NCI-H524 treated with DMSO at 0.1 percent for 48 hours (cell line): ENCODE results near the gene PCDH10.
A peak's percentile ranks its signal among the peaks of the same experiment; 100 is the strongest.

Experiments
- DNase-seq: peaks from one replicate; lab custom pipeline; 2025; lab: John Stamatoyannopoulos, UW

The PCDH10 gene, protein sequence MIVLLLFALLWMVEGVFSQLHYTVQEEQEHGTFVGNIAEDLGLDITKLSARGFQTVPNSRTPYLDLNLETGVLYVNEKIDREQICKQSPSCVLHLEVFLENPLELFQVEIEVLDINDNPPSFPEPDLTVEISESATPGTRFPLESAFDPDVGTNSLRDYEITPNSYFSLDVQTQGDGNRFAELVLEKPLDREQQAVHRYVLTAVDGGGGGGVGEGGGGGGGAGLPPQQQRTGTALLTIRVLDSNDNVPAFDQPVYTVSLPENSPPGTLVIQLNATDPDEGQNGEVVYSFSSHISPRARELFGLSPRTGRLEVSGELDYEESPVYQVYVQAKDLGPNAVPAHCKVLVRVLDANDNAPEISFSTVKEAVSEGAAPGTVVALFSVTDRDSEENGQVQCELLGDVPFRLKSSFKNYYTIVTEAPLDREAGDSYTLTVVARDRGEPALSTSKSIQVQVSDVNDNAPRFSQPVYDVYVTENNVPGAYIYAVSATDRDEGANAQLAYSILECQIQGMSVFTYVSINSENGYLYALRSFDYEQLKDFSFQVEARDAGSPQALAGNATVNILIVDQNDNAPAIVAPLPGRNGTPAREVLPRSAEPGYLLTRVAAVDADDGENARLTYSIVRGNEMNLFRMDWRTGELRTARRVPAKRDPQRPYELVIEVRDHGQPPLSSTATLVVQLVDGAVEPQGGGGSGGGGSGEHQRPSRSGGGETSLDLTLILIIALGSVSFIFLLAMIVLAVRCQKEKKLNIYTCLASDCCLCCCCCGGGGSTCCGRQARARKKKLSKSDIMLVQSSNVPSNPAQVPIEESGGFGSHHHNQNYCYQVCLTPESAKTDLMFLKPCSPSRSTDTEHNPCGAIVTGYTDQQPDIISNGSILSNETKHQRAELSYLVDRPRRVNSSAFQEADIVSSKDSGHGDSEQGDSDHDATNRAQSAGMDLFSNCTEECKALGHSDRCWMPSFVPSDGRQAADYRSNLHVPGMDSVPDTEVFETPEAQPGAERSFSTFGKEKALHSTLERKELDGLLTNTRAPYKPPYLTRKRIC

DNA sequence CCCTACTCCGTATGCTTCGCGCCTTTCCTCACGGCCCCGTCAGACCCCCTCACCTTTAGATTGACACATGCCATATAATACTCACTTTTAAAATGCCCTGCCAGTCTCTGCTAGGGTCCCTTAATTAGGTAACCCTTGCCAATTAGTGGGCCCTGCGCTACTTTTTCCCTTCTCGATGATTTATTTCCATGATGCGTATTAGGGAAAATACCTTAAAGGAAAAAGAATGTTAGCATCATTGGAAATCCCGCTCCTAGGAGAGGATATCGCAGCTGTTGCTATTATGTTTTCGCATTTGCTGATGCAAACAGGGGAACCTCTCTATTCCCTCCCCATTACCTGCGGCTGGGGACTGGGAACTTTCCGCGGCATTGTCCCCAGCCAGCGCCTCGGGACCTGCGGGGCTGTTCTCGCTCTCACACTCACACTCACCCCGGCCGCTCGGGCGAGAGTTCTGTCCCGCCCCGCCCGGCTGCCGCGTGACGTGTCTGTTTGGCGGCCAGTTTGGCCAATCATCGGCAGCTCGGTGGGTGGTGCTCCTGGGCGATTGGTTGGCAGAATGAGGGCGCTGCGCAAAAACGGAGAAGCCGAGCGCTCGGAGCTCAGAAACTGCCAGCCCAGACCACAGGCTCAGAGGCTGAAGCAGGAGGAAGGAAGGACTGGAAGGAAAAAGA, at the start of gene PCDH10:
Gene PCDH10, plus strand, starts transcription at position 605 of the 674 bp plus-strand sequence. CDS start 847 bp downstream, outside the sequence.
- peak; percentile 47 for DNase-seq

DNA sequence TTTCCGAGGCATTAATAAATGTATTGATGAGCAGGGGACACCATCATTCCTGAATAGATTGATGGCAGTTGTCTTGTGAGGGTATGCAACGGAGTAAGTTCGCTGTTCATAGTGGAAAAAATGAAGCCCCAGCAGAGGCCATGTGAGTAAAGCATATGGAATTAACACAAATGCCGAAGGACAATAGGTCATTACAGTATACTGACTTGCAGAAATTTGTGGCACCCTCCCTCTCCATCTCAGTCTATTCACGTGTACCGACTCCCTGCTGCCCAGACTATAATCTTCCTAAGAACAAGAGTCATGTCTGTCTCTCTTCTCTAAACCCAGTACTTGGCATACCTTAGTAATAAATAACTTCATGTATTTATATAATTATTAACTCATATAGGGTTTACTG, 47.1 kb upstream of the PCDH10 start:
- no peak for DNase-seq

DNA sequence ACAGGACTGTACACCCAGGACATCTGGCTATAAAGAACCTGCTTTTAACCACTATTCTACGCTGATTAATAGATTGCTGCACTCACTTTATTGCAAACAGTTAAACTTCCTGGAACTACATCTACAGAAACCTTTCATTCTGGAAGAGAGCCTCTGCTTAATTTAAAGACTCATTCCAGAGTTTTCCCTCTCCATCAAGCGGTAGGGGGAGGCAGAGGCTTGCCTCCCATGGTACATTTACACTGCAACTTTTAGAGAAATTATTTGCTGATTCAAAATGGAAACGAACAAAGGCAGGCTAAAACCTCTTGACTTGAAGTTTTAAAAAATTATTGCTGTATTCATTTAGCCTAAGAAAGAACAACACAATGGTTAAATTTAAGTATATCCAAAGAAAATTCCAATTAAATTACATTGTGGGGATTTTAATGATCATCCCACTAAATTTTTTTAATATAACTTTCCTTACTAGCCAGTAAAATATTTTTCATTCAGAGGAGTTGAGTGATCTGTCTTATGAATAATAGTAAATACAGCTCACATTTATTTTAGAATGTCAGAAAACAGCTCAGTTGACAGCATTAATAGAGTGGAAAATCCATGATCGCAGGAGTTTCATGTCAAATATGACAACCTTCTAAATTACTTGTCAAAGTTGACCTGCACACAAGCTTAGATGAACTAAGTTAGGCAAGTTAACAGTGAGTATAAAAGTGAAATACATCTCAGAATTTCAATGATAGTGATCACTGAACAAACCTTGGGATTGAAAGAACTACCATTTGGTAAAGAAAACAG, 46.3 kb upstream of the PCDH10 start:
- DNase-seq, result no peak

DNA sequence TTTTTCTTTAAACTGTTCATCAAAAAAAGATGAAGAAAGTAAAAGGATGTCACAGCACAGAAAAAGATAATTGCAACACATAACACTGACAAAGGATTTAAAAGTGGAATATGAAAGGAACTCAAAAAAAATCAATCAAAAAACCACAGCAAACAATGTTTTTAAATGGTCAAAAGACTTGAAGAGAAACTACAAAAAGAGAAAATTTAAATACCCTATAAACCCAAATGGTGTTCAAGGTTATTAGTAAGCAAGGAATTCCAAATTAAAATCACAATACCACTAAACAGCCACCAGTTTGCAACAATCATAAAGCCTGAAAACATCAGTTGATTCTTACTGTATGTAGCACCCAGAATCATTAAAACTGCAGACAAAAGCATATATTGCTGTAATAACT, 36.5 kb upstream of the PCDH10 start:
- DNase-seq, result no peak

DNA sequence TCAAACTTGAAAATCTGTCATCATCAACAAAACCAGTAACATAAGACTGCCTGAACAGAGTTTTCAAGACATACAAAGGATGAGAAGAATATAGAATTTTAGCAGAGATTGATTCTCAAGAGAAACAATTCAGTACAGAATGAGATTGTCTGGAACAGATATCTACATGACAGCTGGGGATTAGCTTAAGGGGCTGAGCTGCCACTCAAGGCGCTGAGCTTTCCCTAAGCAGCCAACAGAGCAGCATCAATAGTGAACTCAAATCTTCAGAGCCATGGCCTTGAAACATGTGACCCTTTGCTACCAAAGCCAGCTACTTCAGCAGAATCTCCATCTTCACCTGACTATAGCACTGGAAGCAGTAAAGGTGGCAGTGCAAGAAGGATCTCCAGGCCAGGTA, 24.3 kb upstream of the PCDH10 start:
- DNase-seq, result peak; percentile 58

DNA sequence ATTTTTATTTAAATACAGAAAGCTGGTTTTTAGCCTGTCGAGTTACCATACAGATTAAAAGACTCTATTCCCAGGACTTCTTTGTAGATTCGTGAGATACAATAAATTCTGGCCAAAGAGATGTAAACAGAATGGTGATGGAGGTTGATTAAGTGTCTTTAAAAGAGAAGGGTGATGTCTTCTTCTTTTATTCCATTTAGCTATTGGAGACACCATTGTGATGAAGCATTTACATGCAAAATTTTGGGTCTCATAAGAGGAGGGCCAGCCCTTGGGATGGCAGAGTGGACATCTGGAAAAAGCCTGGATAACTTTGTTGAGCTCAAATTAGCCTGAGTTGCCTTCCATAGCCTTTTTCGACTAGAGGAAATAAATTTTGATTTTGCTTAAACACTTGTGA, 21.6 kb upstream of the PCDH10 start:
- no peak for DNase-seq

DNA sequence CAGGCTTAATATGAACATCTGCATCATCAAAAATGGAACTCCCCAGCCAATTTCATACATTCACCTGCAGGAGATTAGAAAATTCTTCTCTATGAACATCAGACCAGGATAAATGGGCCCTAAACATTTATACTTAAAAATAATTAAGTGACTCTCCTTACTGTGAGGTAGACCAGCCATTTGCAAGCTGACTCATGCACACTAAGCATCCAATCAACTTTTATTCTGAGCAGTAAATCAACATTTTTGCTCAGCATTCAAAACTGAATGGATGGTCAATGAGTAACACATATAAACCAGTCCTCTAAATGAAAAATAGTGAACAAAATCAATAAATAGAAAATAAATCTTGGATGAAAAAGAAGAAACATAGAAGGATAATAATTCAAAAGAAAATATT, 19.9 kb upstream of the PCDH10 start:
- no peak for DNase-seq

DNA sequence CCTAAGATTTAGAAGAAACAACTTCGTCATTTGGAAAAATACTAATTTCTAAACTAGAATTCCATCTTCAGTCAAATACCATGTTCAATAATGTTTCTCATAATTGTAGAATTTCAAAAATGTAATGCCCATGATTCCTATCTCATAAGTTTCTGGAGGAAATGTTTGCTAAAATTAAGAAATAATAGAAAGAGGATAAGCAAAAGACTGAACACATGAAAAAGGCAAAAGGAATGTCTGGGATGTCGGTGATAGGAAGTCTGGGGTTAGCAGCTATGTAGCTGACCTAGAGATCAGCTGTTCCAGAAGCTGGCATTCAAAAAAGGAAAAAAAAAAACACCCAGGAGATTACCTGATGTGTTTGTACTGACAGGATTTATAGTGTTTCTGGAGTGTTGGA, 18.9 kb upstream of the PCDH10 start:
- DNase-seq, result no peak

DNA sequence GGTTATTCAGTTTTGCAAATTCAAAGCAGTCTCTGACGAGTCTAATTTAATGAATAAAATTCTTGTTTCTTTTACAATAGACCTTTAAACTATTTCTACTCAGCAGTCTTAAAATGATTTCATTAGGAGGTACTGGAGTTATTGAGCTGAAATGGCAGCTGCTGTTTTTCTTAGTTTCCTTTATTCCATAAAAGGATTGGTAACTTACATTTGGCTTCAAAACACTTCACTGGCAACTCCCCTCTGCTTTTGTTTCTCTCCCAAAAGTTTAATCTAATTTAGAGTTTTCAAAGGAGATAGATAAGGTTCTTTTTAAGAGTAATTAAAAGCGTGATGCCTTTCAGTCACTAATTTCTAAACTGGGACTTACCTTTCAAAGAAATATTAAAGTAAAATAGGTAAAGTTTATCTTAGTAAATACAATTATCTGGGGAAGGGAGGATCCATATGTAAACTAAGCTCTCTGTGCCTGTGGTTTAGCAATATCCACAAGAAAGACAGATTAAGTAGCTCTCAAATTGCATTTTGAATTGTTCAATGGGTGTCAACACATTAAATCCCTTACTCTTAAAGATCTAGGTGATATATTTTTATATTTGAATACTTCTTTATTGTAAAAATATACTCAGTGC, 17.1 kb upstream of the PCDH10 start:
- DNase-seq, result no peak

DNA sequence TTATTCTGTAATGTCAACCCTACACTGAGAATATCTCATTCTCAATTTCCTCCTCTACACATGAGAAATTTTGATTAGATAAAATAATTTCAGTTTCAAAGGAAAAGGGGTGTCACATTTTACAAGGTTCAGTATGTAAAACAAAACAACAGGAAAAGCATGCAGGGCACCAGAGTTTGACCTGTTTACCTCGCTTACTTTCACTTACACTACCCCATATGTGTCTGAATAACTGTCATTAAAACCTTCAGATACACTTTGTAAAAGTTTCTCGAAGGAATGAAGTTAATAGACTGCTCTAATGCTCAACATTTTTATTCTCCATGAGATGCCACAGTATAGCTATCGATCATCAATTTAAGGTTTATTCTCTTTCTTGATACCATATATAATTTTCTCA, 12.3 kb upstream of the PCDH10 start:
- DNase-seq, result no peak

DNA sequence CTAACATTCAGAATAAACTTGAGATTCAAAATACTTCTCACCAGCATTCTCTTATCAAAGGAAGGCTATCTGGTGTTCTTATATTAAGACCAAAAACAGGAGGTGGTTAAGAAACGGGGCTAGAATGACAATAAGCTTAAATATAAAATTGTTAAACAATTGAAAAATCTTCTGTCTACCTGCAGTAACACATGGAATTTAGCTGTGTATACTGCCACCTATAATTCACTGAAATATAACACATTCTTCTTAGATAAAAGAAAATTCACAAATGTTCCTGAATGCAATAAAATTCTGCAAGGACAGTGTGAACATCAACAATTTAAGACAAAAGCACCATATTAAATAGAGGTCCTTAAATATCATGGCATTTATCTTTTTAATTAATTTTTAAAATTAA, 11.5 kb upstream of the PCDH10 start:
- no peak for DNase-seq

DNA sequence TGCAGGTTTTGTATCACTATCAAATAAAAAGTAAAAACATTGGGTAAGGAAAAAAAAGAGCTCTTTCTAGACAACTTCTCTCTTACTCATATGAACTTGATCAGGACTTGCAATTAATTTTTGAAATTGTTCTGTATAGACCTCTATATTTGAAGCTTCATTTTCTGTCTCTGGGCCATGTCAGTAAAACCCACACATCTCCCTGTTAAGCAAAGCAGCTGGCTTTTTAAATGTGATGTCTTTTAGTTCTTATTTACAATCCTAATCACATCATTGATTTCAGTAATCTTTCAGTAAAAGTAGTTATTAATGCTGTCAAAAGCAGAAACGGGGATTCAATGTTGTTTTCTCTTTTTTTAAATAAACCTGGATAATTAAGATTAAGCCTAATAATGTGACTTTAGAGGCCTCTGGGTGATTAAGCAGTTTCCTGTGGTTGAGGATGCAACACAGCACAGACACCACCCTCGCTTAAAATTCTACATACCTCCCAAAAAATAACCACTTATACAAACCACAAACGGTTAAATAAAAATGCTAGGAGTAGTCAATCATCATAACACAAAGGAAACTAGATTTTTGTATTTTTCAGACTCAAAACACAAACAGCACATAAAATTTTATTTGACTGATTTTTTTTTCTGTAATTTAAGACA, 5.2 kb upstream of the PCDH10 start:
- DNase-seq, result no peak

DNA sequence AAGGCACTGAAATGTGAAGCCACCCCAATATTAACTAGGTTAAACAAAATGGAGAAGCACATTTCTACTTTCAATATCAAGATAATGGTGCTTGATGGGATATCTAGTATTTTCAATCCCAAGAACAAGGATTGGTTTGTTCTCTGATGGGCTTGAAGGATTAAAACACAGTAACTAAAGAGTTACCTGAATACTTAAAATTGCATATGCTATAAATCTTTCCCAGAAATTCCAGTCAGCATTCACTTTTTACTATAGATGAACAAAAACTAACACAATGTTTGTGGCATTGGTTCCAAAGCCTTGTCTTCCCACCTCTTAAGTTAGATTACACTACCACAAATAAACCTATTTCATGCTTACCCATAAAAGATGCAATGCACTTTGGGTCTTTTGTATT, 3.9 kb upstream of the PCDH10 start:
- no peak for DNase-seq

DNA sequence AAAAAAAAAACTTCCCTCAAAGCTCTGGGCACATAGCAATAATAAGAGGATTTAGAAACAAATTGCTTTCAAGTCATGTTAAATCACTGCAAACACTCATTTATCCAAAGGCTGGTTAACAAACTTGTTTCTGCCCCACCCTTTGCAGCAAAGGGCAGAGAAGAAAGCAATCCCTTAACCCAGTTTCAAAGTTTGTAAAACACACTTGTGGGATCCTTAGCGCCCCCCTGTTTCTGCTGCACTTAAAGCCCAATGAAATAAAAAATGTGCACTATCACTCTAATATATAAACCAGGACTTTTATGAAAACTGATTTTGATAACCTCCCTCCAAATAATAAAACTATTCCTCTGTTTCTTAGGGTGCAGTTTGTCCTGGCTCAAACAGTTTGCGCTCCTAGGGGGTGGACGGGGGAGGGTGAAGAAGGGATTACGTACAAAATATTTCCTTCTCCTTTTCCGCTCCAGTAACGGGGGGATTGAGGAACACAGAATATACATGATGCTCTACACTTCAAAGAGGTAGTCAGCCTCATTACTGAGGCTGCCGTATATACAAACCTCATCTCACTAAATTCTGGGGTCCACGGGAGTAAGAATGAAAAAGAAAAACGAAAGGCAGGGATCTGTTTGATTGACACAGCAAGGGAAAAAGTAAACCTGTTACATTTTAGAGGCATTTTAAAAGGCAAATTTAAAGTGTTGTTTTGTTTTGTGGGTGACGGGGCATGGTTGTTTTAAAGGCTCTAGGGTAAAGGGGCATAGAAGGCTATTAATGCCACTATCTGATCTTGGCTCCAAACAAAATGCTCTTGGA, 3.1 kb upstream of the PCDH10 start:
- DNase-seq, result no peak

DNA sequence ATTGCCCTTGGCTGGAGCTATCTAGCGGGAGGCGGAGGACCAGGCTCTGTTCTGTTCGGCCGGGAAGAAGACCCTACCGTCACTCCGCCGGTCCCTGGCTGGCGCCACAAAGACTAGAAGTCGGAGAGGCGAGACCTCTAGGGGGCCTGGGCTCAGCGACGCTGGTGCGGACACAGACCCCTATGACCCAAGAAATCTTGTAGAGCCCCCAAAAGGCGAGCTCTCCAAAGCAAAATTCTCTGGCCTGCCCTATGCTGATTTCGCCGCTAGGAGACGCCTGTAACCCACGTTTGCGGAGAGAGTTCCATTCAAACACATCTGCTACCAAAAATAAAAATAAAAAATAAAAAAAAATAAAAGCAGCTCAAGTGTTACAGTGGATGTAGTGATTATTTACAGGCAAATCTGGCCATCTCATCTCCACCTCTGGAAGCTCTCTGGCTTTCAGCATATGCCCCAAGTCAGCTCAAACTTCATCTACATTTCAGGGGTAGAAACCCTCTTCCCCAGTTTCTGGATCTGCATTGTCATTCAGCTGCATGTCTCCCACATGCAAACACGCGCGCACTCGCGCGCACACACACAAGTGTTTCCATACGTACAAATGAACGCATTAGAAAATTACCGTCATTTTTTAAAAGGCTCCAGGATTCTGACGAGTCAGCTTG, 2.4 kb upstream of the PCDH10 start:
- DNase-seq, result no peak

DNA sequence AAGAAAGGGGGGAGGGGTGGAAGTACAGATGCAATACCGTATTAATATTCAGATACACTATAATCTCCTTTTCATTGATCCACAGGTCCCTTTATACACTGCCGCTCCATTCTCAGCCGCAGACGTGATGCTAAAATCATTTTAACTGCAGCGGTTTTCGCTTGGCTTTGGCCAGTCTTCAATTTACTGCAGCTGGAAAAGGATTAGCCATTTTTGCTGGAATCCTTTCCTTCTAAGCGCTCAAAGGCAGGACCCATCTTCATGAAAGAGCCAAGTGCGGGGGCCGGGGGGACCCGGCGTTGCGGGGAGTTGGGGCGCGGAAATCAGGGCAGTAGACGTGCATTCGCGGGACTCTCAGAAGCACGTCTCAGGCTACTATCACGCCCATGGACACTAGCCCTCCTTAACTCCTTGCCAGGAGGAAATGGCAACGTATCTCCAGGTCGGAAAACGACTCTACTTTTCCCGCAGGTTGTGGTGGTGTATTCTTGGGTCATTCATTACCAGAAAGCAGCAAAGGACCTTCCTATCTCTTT, 1.7 kb upstream of the PCDH10 start:
- DNase-seq, result no peak

DNA sequence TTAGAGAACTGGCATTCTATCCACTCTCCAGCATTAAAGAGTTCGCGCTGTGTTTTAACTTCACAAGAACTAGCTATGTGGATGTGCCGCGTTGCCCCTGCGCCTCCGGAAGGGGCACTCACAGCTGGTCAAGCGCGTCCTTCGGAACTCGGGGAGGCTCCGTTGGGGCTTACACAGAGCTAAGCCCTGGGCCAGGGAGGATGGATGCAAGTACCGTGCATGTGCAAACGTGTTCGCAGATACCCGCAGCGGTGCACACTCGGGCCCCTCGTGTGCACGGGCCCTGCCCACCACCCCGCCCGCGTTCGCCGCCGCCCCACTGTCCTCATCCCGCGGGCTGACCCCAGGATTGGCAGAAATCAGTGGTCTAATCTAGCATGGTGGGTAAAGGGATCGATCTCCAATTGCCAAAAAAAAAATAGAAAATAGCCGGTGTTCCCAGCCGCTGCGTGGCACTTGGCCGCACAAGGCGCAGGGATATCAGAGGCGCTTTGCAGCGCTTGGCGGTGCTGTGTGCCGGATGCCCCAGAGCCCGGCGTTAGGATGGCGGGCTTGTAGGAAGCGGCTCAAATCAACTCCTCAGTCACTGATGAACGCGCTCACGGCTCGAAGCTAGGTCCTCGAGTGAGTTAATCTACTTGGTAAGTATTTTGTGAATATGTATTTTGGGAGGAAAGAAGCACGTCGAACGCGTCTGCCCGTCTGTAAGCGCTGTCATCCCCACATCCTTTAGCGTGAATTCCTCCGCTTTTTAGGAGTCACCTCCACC, 989 bp upstream of the PCDH10 start:
- DNase-seq, result no peak

DNA sequence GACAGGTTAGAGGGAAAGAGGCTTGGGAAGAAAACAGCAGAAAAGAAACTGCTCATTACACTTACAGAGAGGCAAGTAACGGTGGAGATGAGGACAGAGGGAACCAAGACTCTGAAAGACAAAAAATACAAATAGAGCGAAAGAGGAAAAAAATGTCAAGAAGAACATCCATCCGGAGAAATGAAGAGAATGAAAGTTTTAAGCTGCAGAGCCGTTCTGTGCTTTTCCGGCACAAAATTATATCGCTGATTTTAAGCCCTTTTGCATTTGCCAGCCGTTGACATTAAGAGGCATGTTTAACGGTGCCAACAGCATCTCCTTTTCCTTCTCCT, 236 bp downstream of the PCDH10 start:
- no peak for DNase-seq
